Fibroblast of skin of abdomen (primary cell): ENCODE measurements around the gene FNBP1L.

Experiments
- DNase-seq: peaks from one replicate; pipeline ENCODE4 v3.0.0-alpha.2; 2013

The FNBP1L gene

GRCh38 chr1:93490357-93490756 lies 42.4 kb downstream of the FNBP1L start:
- DNase-seq, result no peak

GRCh38 chr1:93495911-93496310 lies 48.0 kb downstream of the FNBP1L start:
- no peak for DNase-seq

- no peak for DNase-seq
These were observed 48.6 kb downstream of the FNBP1L start for GRCh38 chr1:93496520-93496919.

DNA sequence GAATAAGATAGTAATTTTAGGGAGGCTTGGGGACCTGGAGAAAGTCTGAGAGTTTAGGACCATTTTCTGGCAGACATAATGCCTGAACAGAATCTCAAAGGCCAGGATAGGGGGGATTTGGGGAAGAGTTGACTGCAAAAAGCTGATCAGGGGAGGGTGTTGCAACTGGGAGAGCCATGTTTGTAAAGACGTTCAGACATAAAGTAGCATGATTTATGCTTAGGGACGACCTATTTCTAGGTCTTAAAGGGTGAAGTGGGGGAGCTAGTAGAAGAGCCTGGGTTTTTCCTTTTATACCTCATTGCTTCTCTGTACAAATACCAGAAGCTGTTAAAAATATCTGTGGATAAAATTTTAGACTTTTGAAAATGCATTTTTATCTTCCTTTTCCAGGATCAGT lies 51.2 kb downstream of the FNBP1L start:
- DNase-seq, result no peak

GRCh38 chr1:93499533-93499932 lies 51.6 kb downstream of the FNBP1L start:
- no peak for DNase-seq

DNA sequence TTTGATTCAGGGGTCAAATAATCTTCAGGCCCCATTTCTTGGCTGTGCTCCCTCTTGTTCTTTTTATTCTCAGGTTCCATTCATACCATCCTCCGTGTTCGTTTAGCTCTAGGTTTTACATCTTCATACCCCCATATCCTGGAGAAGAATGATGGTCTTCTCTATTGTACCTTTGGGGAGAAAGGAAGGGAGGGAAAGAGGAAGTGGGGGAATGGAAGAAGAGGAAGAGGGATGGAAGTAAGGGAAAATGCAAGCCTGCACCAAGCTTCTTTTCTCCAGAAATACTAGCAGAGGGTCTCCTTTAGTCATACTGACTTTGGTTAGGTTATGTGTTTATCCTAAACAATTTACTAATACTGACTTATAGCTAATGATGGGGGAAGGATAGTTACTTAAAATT lies 52.4 kb downstream of the FNBP1L start:
- no peak for DNase-seq

DNA sequence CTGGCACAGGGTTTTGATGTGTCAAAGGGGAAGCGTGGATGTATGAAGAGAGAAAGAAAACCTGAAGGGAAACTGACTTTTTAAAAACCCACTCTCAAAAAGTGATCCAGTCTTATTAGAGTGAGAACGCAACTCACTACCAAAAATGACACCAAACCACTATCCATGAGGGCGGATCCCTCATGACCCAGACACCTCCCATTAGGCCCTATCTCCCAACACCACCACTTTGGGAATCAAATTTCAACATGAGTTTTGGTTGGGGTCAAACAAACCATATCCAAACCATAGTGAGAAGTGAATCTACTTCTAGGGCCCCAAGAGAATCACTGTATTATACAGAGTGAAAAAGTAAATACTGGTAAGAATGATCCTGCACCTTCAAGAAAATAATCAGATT lies 53.5 kb downstream of the FNBP1L start:
- no peak for DNase-seq

- no peak for DNase-seq
These were observed 54.0 kb downstream of the FNBP1L start for GRCh38 chr1:93501829-93502369.

DNA sequence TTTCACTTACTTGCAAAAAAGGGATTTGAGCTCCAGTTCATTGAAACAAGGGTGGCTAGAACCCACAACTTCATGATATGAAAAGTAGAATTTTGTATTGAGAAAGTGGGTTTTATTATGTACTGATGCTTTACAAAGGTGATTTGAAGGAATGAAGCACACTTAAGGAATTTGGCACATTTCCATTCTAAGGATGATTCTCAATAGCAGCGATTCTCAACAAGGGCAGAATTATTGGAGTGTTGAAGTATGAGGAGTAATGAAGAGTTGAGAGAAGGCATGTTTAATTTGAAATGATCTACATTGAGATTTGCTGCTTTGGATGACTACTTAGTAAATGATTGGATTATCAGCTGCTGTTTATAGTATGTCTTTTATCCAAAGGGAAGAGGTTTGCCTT lies 54.7 kb downstream of the FNBP1L start:
- no peak for DNase-seq

- DNase-seq, result no peak
These were observed 55.2 kb downstream of the FNBP1L start for GRCh38 chr1:93503163-93503562.

- no peak for DNase-seq
These were observed 55.9 kb downstream of the FNBP1L start for GRCh38 chr1:93503816-93504215.

DNA sequence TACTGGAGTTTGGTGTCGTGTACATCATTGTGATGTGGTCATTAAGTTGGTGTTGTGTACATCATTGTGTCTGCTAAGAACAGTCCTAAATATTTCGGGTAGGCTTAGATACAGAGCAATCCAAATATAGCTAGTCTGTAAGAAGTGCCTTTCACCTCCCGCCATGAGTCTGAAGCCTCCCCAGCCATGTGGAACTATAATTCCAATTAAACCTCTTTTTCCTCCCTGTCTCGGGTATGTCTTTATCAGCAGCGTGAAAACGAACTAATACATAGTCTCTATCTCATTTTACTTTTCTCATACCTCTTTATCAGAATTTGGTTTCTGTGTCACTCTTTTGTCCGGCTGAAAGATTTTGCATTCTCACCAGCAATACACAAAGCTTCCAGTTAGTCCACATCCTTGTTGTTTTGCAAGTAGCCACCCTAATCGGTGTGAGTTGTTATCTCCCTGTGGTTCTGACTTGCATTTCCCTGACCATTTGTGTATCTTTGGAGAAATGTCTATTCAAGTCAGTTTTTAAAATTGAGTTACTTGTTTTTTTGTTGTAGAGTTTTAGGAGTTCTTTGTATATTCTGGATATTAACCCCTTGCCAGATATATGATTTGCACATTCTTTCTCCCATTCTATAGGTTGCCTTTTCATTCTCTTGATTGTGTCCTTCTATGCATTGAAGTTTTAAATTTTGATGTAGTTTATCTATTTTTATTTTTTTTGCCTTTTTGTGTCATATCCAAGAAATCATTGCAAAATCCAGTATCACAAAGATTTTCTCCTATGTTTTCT lies 56.5 kb downstream of the FNBP1L start:
- DNase-seq, result no peak

DNA sequence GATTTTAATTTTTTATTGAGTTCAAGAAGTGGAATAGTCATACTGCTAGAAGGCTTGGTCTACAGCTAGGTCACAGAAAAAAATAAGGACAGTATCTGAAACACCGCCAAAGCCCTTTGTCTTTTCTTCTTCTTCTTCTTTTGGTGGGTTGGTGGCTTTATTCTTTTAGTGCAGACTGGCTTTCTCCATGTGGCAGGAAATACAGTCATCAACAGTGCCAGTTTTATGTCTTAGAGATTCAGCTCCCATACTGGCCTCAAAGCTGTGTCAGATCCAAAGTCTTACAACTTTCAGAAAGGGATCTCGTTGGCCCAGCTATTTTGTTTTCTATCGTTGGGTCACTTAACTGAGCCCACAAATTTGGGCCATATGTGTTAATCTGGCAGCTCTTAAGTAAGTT lies 58.2 kb downstream of the FNBP1L start:
- DNase-seq, result no peak

DNA sequence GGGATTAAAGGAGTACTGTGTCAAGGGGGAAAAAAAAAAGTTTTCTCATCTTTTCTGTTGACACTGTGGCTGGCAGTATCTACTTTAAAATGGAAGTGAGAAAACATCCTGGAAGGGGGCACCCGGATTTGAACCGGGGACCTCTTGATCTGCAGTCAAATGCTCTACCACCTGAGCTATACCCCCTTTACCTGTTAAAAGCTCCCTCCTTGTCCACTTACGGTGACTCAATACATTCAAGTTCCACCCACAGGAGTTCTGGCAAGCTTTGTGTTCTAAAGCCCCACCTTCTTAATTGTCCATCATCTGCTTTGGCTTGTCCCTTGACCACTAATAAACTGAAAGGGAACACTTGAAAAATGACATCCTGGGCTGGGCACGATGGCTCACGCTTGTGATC lies 68.2 kb downstream of the FNBP1L start:
- DNase-seq, result no peak

GRCh38 chr1:93518516-93518915 lies 70.6 kb downstream of the FNBP1L start:
- DNase-seq, result peak; percentile 6

- DNase-seq, result peak; percentile 55
These were observed 71.4 kb downstream of the FNBP1L start for GRCh38 chr1:93519199-93519829.

GRCh38 chr1:93521618-93522017 lies 73.7 kb downstream of the FNBP1L start:
- DNase-seq, result no peak

GRCh38 chr1:93522721-93523120 lies 74.8 kb downstream of the FNBP1L start:
- no peak for DNase-seq

- DNase-seq, result no peak
These were observed 77.5 kb downstream of the FNBP1L start for GRCh38 chr1:93525431-93525830.

GRCh38 chr1:93526431-93526830 lies 78.5 kb downstream of the FNBP1L start:
- no peak for DNase-seq

GRCh38 chr1:93528412-93528811 lies 80.5 kb downstream of the FNBP1L start:
- DNase-seq, result no peak

GRCh38 chr1:93531193-93531592 lies 83.3 kb downstream of the FNBP1L start:
- no peak for DNase-seq

DNA sequence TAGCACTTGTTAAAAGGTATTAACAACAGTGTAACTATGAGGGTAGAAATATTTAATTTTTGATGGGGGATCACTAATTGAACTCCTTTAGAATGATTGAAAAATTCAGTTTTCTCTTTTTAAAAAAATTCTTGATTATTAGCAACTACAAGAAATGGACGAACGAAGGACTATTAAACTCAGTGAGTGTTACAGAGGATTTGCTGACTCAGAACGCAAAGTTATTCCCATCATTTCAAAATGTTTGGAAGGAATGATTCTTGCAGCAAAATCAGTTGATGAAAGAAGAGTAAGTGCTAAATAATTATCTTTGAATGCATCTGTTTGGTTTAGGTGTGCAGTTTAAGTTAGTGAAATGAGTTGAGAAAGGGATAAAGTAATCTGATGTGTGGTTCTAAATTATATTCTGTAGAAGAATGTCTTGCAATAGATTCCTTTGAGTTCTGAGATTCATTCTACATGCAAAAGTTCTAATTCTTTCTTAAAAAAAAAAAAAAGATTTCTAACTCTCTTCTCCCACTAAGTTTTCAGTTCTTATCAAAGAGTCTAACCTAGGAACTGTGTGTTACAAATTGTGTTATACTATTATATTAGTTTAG lies 85.0 kb downstream of the FNBP1L start:
- no peak for DNase-seq

- no peak for DNase-seq
These were observed 85.8 kb downstream of the FNBP1L start for GRCh38 chr1:93533677-93534076.
